Pons (tissue), 1 donor: Measurements from ENCODE around the gene EFCAB14.
"Not testable (repeated sequence)": the region's sequence is repeated elsewhere in the genome, so short reads cannot be mapped to it uniquely, and the experiment has no call there.

Experiments used
- DNase-seq: peaks from one replicate; pipeline ENCODE4 v3.0.0-alpha.2; 2016; ENCODE audit warnings: low spot score

Gene EFCAB14

GRCh38 chr1:46723901-46724300 is 5.0 kb upstream of the EFCAB14 start:
- DNase-seq, result no peak

GRCh38 chr1:46721686-46722205 is 2.8 kb upstream of the EFCAB14 start:
- DNase-seq, result no peak

DNA sequence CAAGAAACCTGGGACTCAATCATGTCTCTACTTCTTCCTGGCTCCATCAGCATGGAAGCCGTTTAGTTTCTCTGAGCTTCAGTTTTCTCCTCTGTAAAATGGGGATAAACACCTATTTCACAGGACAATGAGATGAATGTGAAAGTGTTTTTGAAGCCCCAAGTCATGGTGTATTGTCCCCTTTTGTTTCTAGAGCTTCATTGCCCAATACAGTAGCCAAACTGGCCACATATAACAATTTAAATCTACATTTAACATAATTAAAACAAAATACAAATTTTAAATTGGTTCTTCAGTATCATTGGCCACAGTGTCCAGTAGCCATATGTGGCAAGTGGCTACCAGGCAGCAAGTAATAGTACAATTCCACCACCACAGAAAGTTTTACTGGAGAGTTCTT is 2.3 kb upstream of the EFCAB14 start:
- DNase-seq, result no peak

- DNase-seq, result not testable (repeated sequence)
These were observed 1.4 kb upstream of the EFCAB14 start for GRCh38 chr1:46720319-46720718.

- DNase-seq, result peak; percentile 16
These were observed 775 bp upstream of the EFCAB14 start for GRCh38 chr1:46719689-46720088.

DNA sequence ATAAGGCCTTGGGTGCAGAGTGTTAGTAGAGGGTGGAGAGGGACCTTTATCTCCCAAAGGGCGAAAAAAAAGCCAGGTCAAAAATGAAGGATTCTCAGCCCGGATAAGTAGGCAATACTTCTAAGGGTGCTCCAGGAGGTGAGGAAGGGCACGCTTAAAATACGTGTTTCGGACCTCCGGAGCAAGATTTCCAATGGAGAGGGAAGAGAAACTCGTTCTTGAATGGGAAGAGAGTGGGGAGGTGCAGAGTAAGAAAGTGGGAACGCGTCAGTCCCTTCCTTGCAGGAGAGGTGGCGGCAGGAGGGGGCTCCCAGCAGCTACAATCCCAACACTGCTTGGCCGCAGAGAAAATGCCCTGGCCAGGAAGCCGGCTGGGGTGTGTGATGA is 581 bp downstream of the EFCAB14 start:
- DNase-seq, result no peak

DNA sequence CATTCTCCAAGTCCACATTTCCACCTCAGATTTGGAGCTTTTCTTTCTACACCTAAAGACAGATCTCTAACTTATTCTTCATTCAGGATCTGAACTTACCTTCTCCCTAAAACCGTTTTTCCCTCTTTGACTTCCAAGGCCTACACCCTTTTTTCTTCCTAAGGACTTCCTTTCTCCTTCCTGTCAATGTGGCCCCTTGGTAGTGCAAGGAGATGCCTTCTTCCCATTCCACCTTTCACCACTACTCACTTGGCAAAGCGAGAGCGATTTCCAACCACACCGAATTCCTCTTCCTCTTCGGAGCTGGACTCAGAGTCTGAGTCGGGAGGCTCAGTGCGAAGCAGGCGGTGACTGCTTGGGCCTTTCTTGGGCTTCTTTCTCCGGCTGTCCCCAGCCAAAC is 1.3 kb downstream of the EFCAB14 start:
- DNase-seq, result no peak

- no peak for DNase-seq
These were observed 3.9 kb downstream of the EFCAB14 start for GRCh38 chr1:46714976-46715375.

- no peak for DNase-seq
These were observed 10.8 kb downstream of the EFCAB14 start for GRCh38 chr1:46708121-46708520.

GRCh38 chr1:46705408-46705807 is 13.5 kb downstream of the EFCAB14 start:
- no peak for DNase-seq

GRCh38 chr1:46703927-46704641 is 14.8 kb downstream of the EFCAB14 start:
- DNase-seq, result no peak

DNA sequence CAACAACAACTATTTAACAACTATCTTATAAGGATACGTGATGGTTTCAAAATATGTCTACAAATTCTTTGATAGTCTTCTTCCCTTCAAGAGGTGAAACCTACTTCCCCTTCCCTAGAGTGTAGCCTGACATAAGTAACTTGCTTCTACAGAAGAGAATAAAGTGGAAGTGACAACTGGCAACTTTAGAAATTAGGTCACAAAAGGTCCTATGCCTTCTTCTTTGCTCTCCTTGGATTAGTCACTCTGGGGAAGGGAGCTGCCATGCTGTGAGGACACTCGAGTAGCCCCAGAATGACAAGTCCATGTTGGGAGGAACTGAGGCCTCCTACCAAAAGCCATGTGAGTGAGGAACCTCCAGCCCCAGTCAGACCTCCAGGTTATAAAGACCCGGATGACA is 19.2 kb downstream of the EFCAB14 start:
- DNase-seq, result no peak

DNA sequence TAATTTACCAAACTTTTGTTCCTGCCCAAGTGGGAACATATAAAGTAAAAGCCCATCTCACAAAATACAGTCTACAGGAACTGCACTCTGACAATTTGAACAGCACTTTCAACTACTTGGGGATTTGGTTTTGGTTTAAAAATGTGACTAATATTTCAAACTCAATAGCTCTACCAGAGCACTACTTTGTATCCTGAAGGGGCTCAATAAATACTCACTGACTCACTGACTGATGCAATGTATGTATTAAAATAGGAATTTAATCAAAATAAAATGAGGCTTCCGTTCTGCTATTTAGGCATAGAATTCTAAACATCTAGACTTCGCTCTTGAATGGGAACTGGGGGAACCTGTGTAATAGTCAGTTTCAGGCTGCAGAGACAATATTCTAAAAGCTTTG is 21.9 kb downstream of the EFCAB14 start:
- DNase-seq, result no peak

DNA sequence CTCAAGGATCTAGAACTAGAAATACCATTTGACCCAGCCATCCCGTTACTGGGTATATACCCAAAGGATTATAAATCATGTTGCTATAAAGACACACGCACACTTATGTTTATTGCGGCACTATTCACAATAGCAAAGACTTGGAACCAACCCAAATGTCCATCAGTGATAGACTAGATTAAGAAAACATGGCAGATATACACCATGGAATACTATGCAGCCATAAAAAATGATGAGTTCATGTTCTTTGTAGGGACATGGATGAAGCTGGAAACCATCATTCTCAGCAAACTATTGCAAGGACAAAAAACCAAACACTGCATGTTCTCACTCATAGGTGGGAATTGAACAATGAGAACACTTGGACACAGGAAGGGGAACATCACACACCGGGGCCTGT is 24.2 kb downstream of the EFCAB14 start:
- not testable (repeated sequence) for DNase-seq

GRCh38 chr1:46692811-46693770 is 25.8 kb downstream of the EFCAB14 start:
- no peak for DNase-seq

DNA sequence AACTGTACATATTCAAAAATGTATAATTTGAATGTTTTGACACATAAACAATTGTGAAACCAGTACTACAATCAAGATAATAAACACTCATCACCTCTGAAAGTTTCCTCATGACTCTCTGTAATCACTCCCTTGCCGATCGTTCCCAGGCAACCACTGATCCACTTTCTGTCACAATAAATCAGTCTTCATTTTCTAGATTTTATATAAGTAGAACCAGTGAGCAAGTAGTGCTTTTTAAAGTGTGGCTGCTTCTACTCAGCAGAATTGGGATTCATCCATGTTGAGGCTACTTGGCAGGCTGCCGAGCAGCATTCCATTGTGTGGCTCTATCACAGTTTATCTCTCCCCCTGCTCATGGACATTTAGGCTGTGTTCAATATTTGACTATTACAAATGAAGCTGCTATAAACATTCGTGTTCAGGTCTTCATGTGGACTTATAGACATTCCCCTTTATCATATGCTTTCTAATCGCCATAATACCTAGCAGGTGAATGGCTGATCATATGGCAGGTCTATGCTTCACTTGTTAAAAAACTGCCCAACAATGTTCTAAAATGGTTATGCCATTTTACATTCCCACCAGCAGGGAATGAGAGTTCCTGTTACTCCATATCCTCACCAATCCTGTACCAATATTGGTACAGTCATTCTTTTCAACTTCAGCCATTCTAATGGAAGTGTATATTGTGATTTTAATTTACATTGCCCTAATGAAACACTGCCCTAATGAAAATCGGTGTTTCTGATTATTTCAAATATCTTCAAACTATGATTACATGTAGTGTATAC is 26.7 kb downstream of the EFCAB14 start:
- DNase-seq, result peak; percentile 38

GRCh38 chr1:46690931-46691421 is 27.9 kb downstream of the EFCAB14 start:
- DNase-seq, result no peak

DNA sequence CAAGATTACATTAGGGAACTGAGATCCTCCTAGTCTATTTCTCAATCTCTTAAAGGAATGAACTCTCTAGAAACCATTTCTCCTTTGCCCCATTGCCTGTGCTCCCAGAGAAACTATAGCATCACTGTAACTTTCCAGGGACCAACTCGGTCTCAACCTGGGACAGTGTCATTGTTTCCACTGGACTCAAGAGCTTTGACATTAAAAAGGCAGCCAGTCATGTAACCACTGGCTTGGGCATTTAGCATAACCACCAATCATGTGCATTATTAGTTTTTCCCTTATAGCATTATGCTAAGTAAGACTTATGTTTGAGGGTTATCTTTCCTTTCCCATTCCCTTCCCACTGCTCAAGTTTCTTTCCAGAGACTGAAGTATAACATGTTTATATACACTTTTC is 29.0 kb downstream of the EFCAB14 start:
- no peak for DNase-seq

GRCh38 chr1:46689356-46689755 is 29.6 kb downstream of the EFCAB14 start:
- no peak for DNase-seq

DNA sequence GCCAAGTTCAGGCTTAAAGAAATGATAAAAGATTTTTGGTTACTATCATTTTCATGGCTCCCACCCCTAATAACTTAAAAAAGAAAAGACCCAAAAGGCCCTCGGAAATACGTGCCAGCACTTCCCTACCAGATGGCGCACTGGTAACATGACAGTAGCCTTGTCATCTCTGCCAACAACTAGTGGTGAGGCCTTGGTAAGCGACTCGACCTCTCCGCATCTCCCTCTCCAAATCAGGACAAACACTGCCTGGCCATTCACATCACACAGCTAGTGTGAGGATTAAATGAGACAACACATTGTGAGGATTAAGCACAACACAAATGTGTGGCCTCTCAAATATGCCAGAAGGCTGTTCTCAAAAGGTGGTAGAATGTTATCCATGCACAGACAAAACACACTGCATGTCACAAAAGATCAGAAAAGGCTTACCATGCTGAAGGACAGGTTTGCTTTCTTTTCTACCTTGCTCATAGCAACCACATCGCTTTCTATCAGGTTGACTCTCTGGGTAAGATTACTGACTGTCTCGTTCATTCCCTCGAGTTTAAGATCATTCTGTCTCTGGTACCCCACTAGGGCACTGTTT is 30.9 kb downstream of the EFCAB14 start:
- DNase-seq, result no peak

GRCh38 chr1:46687093-46687659 is 31.7 kb downstream of the EFCAB14 start:
- DNase-seq, result peak; percentile 46
